ENCODE measurements around the gene GOSR1. TPM values are rescaled to one million over a fixed set of nuclear protein-coding genes. Genes with fewer than 3 reads are reported as not detected.
"Not testable (repeated sequence)": the region's sequence is repeated elsewhere in the genome, so short reads cannot be mapped to it uniquely, and the experiment has no call there.

Gene GOSR1
- total RNA-seq, 1 donor from 2014 or later: 38.9 TPM

GRCh38 chr17:30570596-30571265 lies 93.5 kb downstream of the GOSR1 start:
- Mint-ChIP-seq H3K27ac (no peak overlapping the region), H3K4me1 (peaks cover 21% of the 10 kb centered on the region), H3K27me3 (ENCODE audit: insufficient read depth, low read depth) (peaks cover 10% of the 10 kb centered on the region), H3K36me3 (no peaks in the 10 kb centered on the region), H3K9me3 (no peaks in the 10 kb centered on the region), H3K4me3 (no peak overlapping the region)
- H3K4me1 ChIP-seq: peaks cover 6% of the 10 kb centered on the region
- no peaks in the 10 kb centered on the region for H3K9me3 ChIP-seq (ENCODE audit: low read depth)
- no peak overlapping the region for H3K9ac ChIP-seq
- H3K36me3 ChIP-seq: no peaks in the 10 kb centered on the region
- no peak overlapping the region for H3K27ac ChIP-seq
- peak; percentile 30 for DNase-seq (ENCODE audit: low spot score)
- TF ChIP-seq CTCF (IDR thresholded peaks at IDR 0.05): no peak
- no peaks in the 10 kb centered on the region for H4K20me1 ChIP-seq (ENCODE audit: low read depth)
- H3K79me2 ChIP-seq (ENCODE audit: low read depth): no peaks in the 10 kb centered on the region
- no peak overlapping the region for H3K4me2 ChIP-seq
- no peaks in the 10 kb centered on the region for H3F3A ChIP-seq (ENCODE audit: low read depth)
- H2AFZ ChIP-seq (replicated peaks): peak overlapping the region; percentile 50
- H3K27me3 ChIP-seq: no peaks in the 10 kb centered on the region
- no peak overlapping the region for H3K4me3 ChIP-seq

- peaks cover 20% of the 10 kb centered on the region for H3K4me1 Mint-ChIP-seq
- not testable (repeated sequence) for H3K4me1 ChIP-seq; H3K27ac ChIP-seq; DNase-seq (ENCODE audit: low spot score); H3K36me3 Mint-ChIP-seq; H3K4me3 ChIP-seq; H3K27ac Mint-ChIP-seq; H2AFZ ChIP-seq (replicated peaks); H3K9me3 ChIP-seq (ENCODE audit: low read depth); H3K9me3 Mint-ChIP-seq; H3K27me3 ChIP-seq; H3K9ac ChIP-seq; H4K20me1 ChIP-seq (ENCODE audit: low read depth); H3K79me2 ChIP-seq (ENCODE audit: low read depth); H3K4me2 ChIP-seq; H3K36me3 ChIP-seq; H3F3A ChIP-seq (ENCODE audit: low read depth); H3K4me3 Mint-ChIP-seq
- peaks cover 10% of the 10 kb centered on the region for H3K27me3 Mint-ChIP-seq (ENCODE audit: insufficient read depth, low read depth)
Measured at GRCh38 chr17:30571404-30571803, 94.2 kb downstream of the GOSR1 start.

GRCh38 chr17:30571921-30572320 lies 94.7 kb downstream of the GOSR1 start:
- Histone ChIP-seq H3K27me3 (no peaks in the 10 kb centered on the region), H3K4me3 (no peak overlapping the region), H3K79me2 (ENCODE audit: low read depth) (no peaks in the 10 kb centered on the region), H3K9me3 (ENCODE audit: low read depth) (no peaks in the 10 kb centered on the region), H2AFZ (replicated peaks) (no peak overlapping the region), H3F3A (ENCODE audit: low read depth) (no peaks in the 10 kb centered on the region), H3K9ac (no peak overlapping the region), H3K36me3 (no peaks in the 10 kb centered on the region), H3K4me1 (peaks cover 6% of the 10 kb centered on the region), H3K4me2 (no peak overlapping the region), H4K20me1 (ENCODE audit: low read depth) (no peaks in the 10 kb centered on the region), H3K27ac (no peak overlapping the region)
- H3K4me3 Mint-ChIP-seq: no peak overlapping the region
- DNase-seq (ENCODE audit: low spot score): no peak
- TF ChIP-seq EZH2 (IDR thresholded peaks at IDR 0.05) (no peak), CTCF (IDR thresholded peaks at IDR 0.05) (no peak), EZH2phosphoT487 (IDR thresholded peaks at IDR 0.05) (no peak)
- peaks cover 19% of the 10 kb centered on the region for H3K4me1 Mint-ChIP-seq
- H3K9me3 Mint-ChIP-seq: no peaks in the 10 kb centered on the region
- peaks cover 8% of the 10 kb centered on the region for H3K27me3 Mint-ChIP-seq (ENCODE audit: insufficient read depth, low read depth)
- H3K27ac Mint-ChIP-seq: peak overlapping the region; percentile 78
- H3K36me3 Mint-ChIP-seq: no peaks in the 10 kb centered on the region

GRCh38 chr17:30572651-30573554 lies 95.7 kb downstream of the GOSR1 start:
- not testable (repeated sequence) for H3K4me3 ChIP-seq; H3K9me3 Mint-ChIP-seq; H3K36me3 Mint-ChIP-seq; H3K4me3 Mint-ChIP-seq; H3K4me1 ChIP-seq; H3K4me2 ChIP-seq; H4K20me1 ChIP-seq (ENCODE audit: low read depth); H3K36me3 ChIP-seq; H3F3A ChIP-seq (ENCODE audit: low read depth); H3K27me3 Mint-ChIP-seq (ENCODE audit: insufficient read depth, low read depth); DNase-seq (ENCODE audit: low spot score); H3K9ac ChIP-seq; H3K9me3 ChIP-seq (ENCODE audit: low read depth); H3K27ac ChIP-seq; H2AFZ ChIP-seq (replicated peaks); H3K79me2 ChIP-seq (ENCODE audit: low read depth); H3K27me3 ChIP-seq
- peaks cover 19% of the 10 kb centered on the region for H3K4me1 Mint-ChIP-seq
- H3K27ac Mint-ChIP-seq: peak overlapping the region; percentile 90
